A673 (cell line): ENCODE measurements around the gene LAMA3. TPM values are rescaled to one million over a fixed set of nuclear protein-coding genes. Genes with fewer than 3 reads are reported as not detected.

ENCODE experiments used
- BruUV-seq: library from RNA; stranded (reverse); fragments of 400-500 nt; replicated peaks from 2 replicates; lab custom pipeline; 2021; lab: Mats Ljungman, UMichigan
- CTCF ChIA-PET: fragments of 300-600 bp; sonication (Branson Sonifier 250); formaldehyde crosslinking; loops from one replicate; lab custom pipeline; 2022; ENCODE audit warnings: antibody characterized with exemption; lab: Charles Lee
- POLR2A ChIA-PET: fragments of 300-600 bp; sonication (Branson Sonifier 250); formaldehyde crosslinking; loops from one replicate; lab custom pipeline; 2022; ENCODE audit warnings: antibody characterized with exemption; ENCODE audit not compliant: low non-redundant PET; lab: Charles Lee
- DNase-seq: peaks from one replicate; pipeline ENCODE4 v3.0.0-alpha.2; 2015; ENCODE audit warnings: low spot score
- H3K27ac ChIP-seq: fragments of 200-600 bp; sonication (generic); 2 replicates; pipeline ENCODE4 v1.5.1; 2016; ENCODE audit warnings: mixed run types, low read depth, mild to moderate bottlenecking, mixed read lengths, antibody characterized with exemption, low read length; ENCODE audit not compliant: poor library complexity, severe bottlenecking
- H3K27me3 ChIP-seq: fragments of 200-600 bp; sonication (generic); replicated peaks from 2 replicates; pipeline ENCODE4 v1.6.1; 2017; ENCODE audit warnings: mixed run types, low read depth, mild to moderate bottlenecking, mixed read lengths, antibody characterized with exemption, low read length; ENCODE audit not compliant: insufficient read depth, poor library complexity
- H3K36me3 ChIP-seq: fragments of 200-600 bp; sonication (generic); 2 replicates; pipeline ENCODE4 v1.6.1; 2016; ENCODE audit warnings: mixed run types, mild to moderate bottlenecking, mixed read lengths, antibody characterized with exemption, low read length; ENCODE audit not compliant: insufficient read depth, poor library complexity, severe bottlenecking
- H3K4me1 ChIP-seq: fragments of 200-600 bp; sonication (generic); 2 replicates; pipeline ENCODE4 v1.6.1; 2017; ENCODE audit warnings: mixed run types, mild to moderate bottlenecking, mixed read lengths, antibody characterized with exemption, low read length; ENCODE audit not compliant: insufficient read depth, poor library complexity, severe bottlenecking
- H3K4me3 ChIP-seq: fragments of 200-600 bp; sonication (generic); 2 replicates; pipeline ENCODE4 v1.5.1; 2016; ENCODE audit warnings: low read depth, mixed run types, mild to moderate bottlenecking, mixed read lengths, low read length; ENCODE audit not compliant: poor library complexity, severe bottlenecking
- H3K9me3 ChIP-seq: fragments of 200-600 bp; sonication (generic); 2 replicates; pipeline ENCODE4 v1.6.1; 2016; ENCODE audit warnings: mixed run types, low read depth, mild to moderate bottlenecking, mixed read lengths, antibody characterized with exemption, low read length; ENCODE audit not compliant: poor library complexity, severe bottlenecking
- EZH2 ChIP-seq: fragments of 200-600 bp; sonication (generic); IDR thresholded peaks from 2 replicates; pipeline ENCODE4 v1.6.1; 2017; ENCODE audit warnings: borderline replicate concordance, low read depth, mild to moderate bottlenecking, mixed read lengths, antibody characterized with exemption, low read length; ENCODE audit not compliant: poor library complexity, severe bottlenecking
- intact Hi-C: fragments of 100-400 bp; cut with micrococcal nuclease; formaldehyde crosslinking; loops from one replicate; pipeline ENCODE4 v1.10.0; 2022; ENCODE audit not compliant: unreplicated experiment
- total RNA-seq: library from RNA; stranded (reverse); gene quantifications from 2 replicates; pipeline ENCODE4 v1.2.3, GENCODE V29; 2021
- TF ChIP-seq, protein P1 (sequence below): fragments of 300-800, 200-600 bp; sonication (generic); conservative IDR thresholded peaks from 2 replicates; pipeline ENCODE4 v1.5.1; 2017; ENCODE audit warnings: low read depth, mild to moderate bottlenecking, antibody characterized with exemption, low read length, moderate library complexity, mixed read lengths

Gene LAMA3
- total RNA-seq, 1 experiment from 2014 or later, result 2.7 TPM

DNA sequence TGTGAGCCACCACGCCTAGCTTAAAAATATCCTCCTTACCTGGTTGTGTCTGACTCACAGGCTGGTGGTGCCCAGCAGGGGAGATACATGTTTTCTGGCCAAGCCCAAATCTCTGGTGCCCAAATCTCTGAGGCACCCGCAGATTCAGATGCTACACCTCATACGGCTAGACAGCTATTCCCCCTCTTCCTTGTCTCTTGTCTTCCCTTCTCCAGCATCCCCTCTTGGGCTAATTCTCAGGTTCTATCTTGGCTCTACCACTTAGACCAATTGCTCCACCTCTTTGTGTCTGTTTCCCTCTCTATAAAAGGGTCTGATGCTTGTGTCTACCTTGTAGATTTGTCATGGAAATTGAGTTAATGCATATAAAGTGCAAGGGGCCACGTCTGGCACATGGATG is 13.4 kb downstream of the LAMA3 start:
- BruUV-seq, result no TSS peak
- H3K4me1 ChIP-seq, result no peaks in the 10 kb centered on the region
- POLR2A ChIA-PET, result no interaction called here
- DNase-seq, result no peak
- intact Hi-C loops, result loop anchor here (1.0 to 5.0 kb wide), 4 partner anchors 80 to 205 kb away; no protein-coding TSS in a partner anchor
- TF ChIP-seq, protein P1, sequence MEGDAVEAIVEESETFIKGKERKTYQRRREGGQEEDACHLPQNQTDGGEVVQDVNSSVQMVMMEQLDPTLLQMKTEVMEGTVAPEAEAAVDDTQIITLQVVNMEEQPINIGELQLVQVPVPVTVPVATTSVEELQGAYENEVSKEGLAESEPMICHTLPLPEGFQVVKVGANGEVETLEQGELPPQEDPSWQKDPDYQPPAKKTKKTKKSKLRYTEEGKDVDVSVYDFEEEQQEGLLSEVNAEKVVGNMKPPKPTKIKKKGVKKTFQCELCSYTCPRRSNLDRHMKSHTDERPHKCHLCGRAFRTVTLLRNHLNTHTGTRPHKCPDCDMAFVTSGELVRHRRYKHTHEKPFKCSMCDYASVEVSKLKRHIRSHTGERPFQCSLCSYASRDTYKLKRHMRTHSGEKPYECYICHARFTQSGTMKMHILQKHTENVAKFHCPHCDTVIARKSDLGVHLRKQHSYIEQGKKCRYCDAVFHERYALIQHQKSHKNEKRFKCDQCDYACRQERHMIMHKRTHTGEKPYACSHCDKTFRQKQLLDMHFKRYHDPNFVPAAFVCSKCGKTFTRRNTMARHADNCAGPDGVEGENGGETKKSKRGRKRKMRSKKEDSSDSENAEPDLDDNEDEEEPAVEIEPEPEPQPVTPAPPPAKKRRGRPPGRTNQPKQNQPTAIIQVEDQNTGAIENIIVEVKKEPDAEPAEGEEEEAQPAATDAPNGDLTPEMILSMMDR, result no peak
- no peak for TF ChIP-seq EZH2
- no peak overlapping the region for H3K4me3 ChIP-seq
- no peak overlapping the region for H3K27ac ChIP-seq
- no peaks in the 10 kb centered on the region for H3K27me3 ChIP-seq
- H3K9me3 ChIP-seq, result no peaks in the 10 kb centered on the region
- no peaks in the 10 kb centered on the region for H3K36me3 ChIP-seq
- CTCF ChIA-PET, result interaction anchor here (0.5 to 1.9 kb wide), 9 partner anchors 17 to 1780 kb away, joined by 3 to 31 read pairs (median 5); no protein-coding TSS in a partner anchor

DNA sequence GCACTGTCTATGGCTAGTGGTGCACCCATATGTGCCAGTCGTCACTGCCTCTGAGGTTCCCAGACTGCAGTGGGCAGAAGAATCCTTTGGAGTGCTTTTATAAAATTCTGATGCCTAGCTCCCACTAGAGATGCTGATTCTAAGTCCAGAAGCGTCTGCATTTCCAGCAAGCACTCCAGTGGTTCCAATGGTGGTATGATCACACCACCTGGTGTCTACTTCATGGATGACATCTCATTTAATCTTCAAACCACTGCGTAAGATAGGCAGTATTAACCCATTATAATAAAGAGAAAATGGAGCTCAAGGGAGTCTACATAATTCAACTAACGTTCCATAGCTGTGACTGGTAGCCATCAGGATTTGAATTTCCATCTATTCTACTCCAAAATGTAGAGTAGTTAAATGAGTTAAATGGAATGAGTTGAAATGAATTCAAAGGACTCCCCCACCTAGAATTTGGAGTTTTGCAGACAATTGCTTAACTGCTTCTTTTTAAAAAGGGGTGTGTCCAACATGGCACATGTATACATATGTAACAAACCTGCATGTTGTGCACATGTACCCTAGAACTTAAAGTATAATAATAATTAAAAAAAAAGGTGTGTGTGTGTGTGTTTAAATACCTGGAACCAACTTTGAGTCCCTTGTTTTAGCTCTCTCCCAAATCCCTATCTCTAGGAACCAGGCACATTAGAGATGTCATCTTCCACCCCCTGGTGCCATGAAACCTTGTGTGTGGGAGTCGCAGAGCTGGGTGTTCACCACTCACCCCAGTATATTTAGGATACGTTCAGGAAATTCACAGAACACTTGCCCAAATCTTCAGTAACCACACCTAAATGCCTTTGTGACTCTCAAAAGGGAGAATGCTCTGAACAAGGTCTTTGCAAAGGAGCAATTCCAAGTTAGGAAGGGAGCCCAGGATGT is 14.1 kb downstream of the LAMA3 start:
- CTCF ChIA-PET, result interaction anchor here (0.5 to 1.9 kb wide), 19 partner anchors 8 to 1781 kb away, joined by 3 to 31 read pairs (median 5); no protein-coding TSS in a partner anchor
- DNase-seq, result peak; percentile 84
- H3K27ac ChIP-seq, result no peak overlapping the region

DNA sequence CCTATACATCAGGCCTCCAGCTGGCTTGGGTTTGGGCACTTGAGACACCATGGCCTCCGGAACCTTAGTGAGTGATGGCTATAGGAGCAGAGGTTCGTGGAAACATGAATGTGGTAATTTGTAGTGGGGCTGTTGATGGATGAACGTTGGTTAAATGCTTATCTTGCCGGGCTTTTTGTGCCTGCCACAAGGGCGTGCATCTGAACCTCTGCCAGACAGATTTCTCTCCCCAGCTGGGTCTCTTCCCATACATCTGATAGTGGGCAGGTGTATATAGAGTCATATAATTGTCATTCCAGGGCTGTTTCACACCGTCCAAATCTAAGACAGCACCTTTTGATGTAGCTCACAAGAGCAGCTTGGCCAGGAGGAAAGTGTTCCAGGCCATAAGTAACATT is 14.7 kb downstream of the LAMA3 start:
- ChIA-PET CTCF (interaction anchor here (0.7 kb wide), 1 partner anchor 215 kb away, joined by 3 read pairs; no protein-coding TSS in a partner anchor), POLR2A (interaction anchor here (0.6 kb wide), 1 partner anchor 158 kb away, joined by 3 read pairs; no protein-coding TSS in a partner anchor)
- no peaks in the 10 kb centered on the region for H3K27me3 ChIP-seq
- H3K4me3 ChIP-seq, result no peak overlapping the region
- no peak overlapping the region for H3K27ac ChIP-seq
- intact Hi-C loops, result loop anchor here (1.0 to 5.0 kb wide), 4 partner anchors 82 to 207 kb away; no protein-coding TSS in a partner anchor
- H3K36me3 ChIP-seq, result no peaks in the 10 kb centered on the region
- H3K9me3 ChIP-seq, result no peaks in the 10 kb centered on the region
- no TSS peak for BruUV-seq
- H3K4me1 ChIP-seq, result no peaks in the 10 kb centered on the region
- TF ChIP-seq, protein P1, result no peak
- no peak for TF ChIP-seq EZH2
- DNase-seq, result no peak

More for the DNA sequence above, 14.1 kb downstream of the LAMA3 start:
- intact Hi-C loops, result loop anchor here (1.0 to 5.0 kb wide), 4 partner anchors 81 to 206 kb away; no protein-coding TSS in a partner anchor
- POLR2A ChIA-PET, result no interaction called here
- Histone ChIP-seq H3K27me3 (no peaks in the 10 kb centered on the region), H3K4me3 (no peak overlapping the region), H3K4me1 (no peaks in the 10 kb centered on the region), H3K9me3 (no peaks in the 10 kb centered on the region), H3K36me3 (no peaks in the 10 kb centered on the region)
- TF ChIP-seq, protein P1, result peak; percentile 66
- TF ChIP-seq EZH2, result no peak
- no TSS peak for BruUV-seq
